Esophagus muscularis mucosa (tissue), 4 donors: ENCODE measurements around the gene GFAP. TPM values are rescaled to one million over a fixed set of nuclear protein-coding genes. Genes with fewer than 3 reads are reported as not detected.

ENCODE experiments used
- DNase-seq: peaks from one replicate; pipeline ENCODE4 v3.0.0-alpha.2; 2017; ENCODE audit errors: extremely low spot score
- H3K27ac ChIP-seq, 4 donors: fragments of 200-600 bp; sonication (generic); replicated peaks in 1 of 4; 1 replicate in 3 of 4; 2 replicates in 1 of 4; pipeline ENCODE4 v1.5.1; 2016 to 2019; ENCODE audit warnings: mild to moderate bottlenecking in 1 of 4
- H3K27me3 ChIP-seq, 4 donors: fragments of 200-600 bp; sonication (generic); one replicate each; pipeline versions ENCODE4 v1.5.1 to v1.6.0; 2016 to 2019
- H3K36me3 ChIP-seq, 4 donors: fragments of 200-600 bp; sonication (generic); one replicate each; pipeline ENCODE4 v1.5.1; 2016 to 2019
- H3K4me1 ChIP-seq, 4 donors: fragments of 200-600 bp; sonication (generic); one replicate each; pipeline ENCODE4 v1.5.1; 2016 to 2019
- H3K4me3 ChIP-seq, 4 donors: fragments of 200-600 bp; sonication (generic); 1 replicate in 2 of 4; 2 replicates in 2 of 4; pipeline ENCODE4 v1.5.1; 2016 to 2019; ENCODE audit warnings: mild to moderate bottlenecking in 4 of 4, moderate library complexity in 1 of 4
- H3K9me3 ChIP-seq, 4 donors: fragments of 200-600 bp; sonication (generic); 1 replicate in 3 of 4; 2 replicates in 1 of 4; pipeline ENCODE4 v1.5.1; 2016 to 2019
- CTCF ChIP-seq, 3 experiments: fragments of 200-600 bp in 2 of 3; fragments of 450-650 bp in 1 of 3; sonication (generic) in 2 of 3; IDR thresholded peaks; one replicate each; pipeline ENCODE4 v1.5.1; 2017 to 2019; ENCODE audit warnings: antibody characterized with exemption in 3 of 3, mild to moderate bottlenecking in 2 of 3, moderate library complexity in 1 of 3
- EP300 ChIP-seq: sonication (generic); formaldehyde crosslinking; IDR thresholded peaks from one replicate; pipeline ENCODE4 v1.6.1; 2017; ENCODE audit warnings: antibody characterized with exemption
- POLR2A ChIP-seq: fragments of 450-650 bp; IDR thresholded peaks from one replicate; pipeline ENCODE4 v1.6.1; 2017; ENCODE audit warnings: antibody characterized with exemption, moderate library complexity, mild to moderate bottlenecking, low read depth
- POLR2AphosphoS5 ChIP-seq, 2 donors: sonication (generic); formaldehyde crosslinking; IDR thresholded peaks; one replicate each; pipeline ENCODE4 v1.6.1; 2017; ENCODE audit warnings: antibody characterized with exemption in 2 of 2
- WGBS: methylation state at CpG from one replicate; pipeline ENCODE4 v1.1.5; 2018; 5-methylcytosine and 5-hydroxymethylcytosine counted together
- intact Hi-C: fragments of 100-400 bp; cut with DNase I; formaldehyde crosslinking; loops from one replicate; pipeline ENCODE4 v1.15.1; 2023
- total RNA-seq, 4 donors: library from RNA; depleted of rRNA; stranded (reverse); fragments of >200 nt; gene quantifications; one replicate each; pipeline versions ENCODE4 v1.1.0 to v1.2.1, GENCODE V29; 2016

Gene GFAP
- total RNA-seq, 4 donors from 2014 or later = 1.2 to 2.8 TPM; not detected in 2

GRCh38 chr17:44932787-44933097 is 17.4 kb upstream of the GFAP start:
- Histone ChIP-seq H3K4me3 (no peak overlapping the region), H3K36me3 (no peaks in the 10 kb centered on the region), H3K27me3 (no peaks in the 10 kb centered on the region), H3K9me3 (no peaks in the 10 kb centered on the region), H3K27ac (no peak overlapping the region), H3K4me1 (no peaks in the 10 kb centered on the region)
- WGBS = 96% methylated on average over 4 of the region's 6 CpGs
- TF ChIP-seq POLR2AphosphoS5 (IDR thresholded peaks at IDR 0.05) = no peak
- no peak for TF ChIP-seq EP300
- no peak for TF ChIP-seq POLR2A
- TF ChIP-seq CTCF (IDR thresholded peaks at IDR 0.05) = no peak
- intact Hi-C loops = no loop called here
- no peak for DNase-seq

- no peak for DNase-seq
- intact Hi-C loops = no loop called here
- H3K4me3 ChIP-seq = no peak overlapping the region
- peaks cover 0 to 1% (median 0%) of the 10 kb centered on the region in 4 donors for H3K4me1 ChIP-seq
- no peaks in the 10 kb centered on the region for H3K27me3 ChIP-seq
- H3K27ac ChIP-seq = no peak overlapping the region
- H3K9me3 ChIP-seq = no peaks in the 10 kb centered on the region
- TF ChIP-seq POLR2A (no peak), CTCF (IDR thresholded peaks at IDR 0.05) (no peak), POLR2AphosphoS5 (IDR thresholded peaks at IDR 0.05) (no peak), EP300 (no peak)
- 87% methylated on average over 7 of the region's 8 CpGs for WGBS
- H3K36me3 ChIP-seq = no peaks in the 10 kb centered on the region
Measured at GRCh38 chr17:44932096-44932786, 16.9 kb upstream of the GFAP start.

GRCh38 chr17:44931376-44931775 is 16.1 kb upstream of the GFAP start:
- Histone ChIP-seq H3K4me3 (no peak overlapping the region), H3K4me1 (peaks cover 0 to 3% (median 0%) of the 10 kb centered on the region in 4 donors), H3K27me3 (no peaks in the 10 kb centered on the region), H3K9me3 (no peaks in the 10 kb centered on the region), H3K36me3 (no peaks in the 10 kb centered on the region), H3K27ac (no peak overlapping the region)
- intact Hi-C loops = no loop called here
- TF ChIP-seq POLR2AphosphoS5 (IDR thresholded peaks at IDR 0.05) = no peak
- no peak for TF ChIP-seq POLR2A
- no peak for TF ChIP-seq EP300
- TF ChIP-seq CTCF (IDR thresholded peaks at IDR 0.05) = no peak
- WGBS = 80% methylated on average over 5 of the region's 5 CpGs
- no peak for DNase-seq

GRCh38 chr17:44930667-44931066 is 15.4 kb upstream of the GFAP start:
- Histone ChIP-seq H3K36me3 (no peaks in the 10 kb centered on the region), H3K9me3 (no peaks in the 10 kb centered on the region), H3K4me3 (no peak overlapping the region), H3K4me1 (peaks cover 0 to 3% (median 0%) of the 10 kb centered on the region in 4 donors), H3K27me3 (no peaks in the 10 kb centered on the region), H3K27ac (no peak overlapping the region)
- 85% methylated on average over 5 of the region's 6 CpGs for WGBS
- TF ChIP-seq CTCF (IDR thresholded peaks at IDR 0.05) = no peak
- TF ChIP-seq EP300 = no peak
- no peak for TF ChIP-seq POLR2A
- TF ChIP-seq POLR2AphosphoS5 (IDR thresholded peaks at IDR 0.05) = no peak
- intact Hi-C loops = no loop called here
- no peak for DNase-seq
